Measurements from ENCODE around the gene FES.
"Not testable (repeated sequence)": the region's sequence is repeated elsewhere in the genome, so short reads cannot be mapped to it uniquely, and the experiment has no call there.

The FES gene

DNA sequence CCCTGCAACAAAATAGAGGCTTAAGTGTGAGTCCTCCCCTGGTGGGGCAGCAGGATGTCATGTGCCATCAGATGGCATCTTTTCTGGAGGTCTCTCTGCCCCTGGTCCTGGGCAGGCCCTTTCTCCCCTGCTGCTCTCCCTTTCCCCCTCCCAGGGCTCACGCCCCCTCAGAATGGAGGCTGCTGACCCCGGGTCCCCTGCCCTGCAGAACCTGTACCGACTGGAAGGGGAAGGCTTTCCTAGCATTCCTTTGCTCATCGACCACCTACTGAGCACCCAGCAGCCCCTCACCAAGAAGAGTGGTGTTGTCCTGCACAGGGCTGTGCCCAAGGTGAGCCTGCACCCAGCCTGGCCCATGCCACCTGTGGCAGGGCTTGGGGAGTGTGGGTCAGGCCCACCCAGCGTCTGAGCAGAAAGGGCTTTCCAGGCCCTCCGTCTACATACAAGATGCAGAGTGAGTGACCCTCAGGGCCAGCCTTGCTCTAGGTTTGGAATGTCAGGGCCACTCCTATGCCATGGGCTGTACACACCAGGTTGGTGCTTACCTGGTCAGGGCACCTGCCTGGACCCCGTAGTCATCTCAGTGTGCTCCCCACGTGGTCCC lies 7.1 kb downstream of the FES start:
- DNase-seq (ENCODE audit: low read depth): no peak

DNA sequence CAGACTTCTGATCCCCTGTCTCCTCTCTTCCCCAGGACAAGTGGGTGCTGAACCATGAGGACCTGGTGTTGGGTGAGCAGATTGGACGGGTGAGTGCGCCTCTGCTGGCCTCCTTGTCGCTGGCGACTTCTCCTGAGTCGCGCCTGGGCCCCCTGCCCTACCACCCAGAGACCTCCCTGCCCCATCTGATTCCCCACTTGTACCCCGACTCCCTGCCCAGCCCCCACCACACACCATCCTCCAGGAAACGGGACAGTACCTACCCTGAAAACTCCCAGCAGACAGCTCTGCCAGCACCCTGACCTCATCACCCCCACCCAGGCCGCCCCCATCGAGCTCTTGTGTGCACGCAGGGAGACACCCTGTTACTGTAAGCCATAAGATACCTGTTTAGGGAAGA lies 7.7 kb downstream of the FES start:
- no peak for DNase-seq (ENCODE audit: low read depth)

DNA sequence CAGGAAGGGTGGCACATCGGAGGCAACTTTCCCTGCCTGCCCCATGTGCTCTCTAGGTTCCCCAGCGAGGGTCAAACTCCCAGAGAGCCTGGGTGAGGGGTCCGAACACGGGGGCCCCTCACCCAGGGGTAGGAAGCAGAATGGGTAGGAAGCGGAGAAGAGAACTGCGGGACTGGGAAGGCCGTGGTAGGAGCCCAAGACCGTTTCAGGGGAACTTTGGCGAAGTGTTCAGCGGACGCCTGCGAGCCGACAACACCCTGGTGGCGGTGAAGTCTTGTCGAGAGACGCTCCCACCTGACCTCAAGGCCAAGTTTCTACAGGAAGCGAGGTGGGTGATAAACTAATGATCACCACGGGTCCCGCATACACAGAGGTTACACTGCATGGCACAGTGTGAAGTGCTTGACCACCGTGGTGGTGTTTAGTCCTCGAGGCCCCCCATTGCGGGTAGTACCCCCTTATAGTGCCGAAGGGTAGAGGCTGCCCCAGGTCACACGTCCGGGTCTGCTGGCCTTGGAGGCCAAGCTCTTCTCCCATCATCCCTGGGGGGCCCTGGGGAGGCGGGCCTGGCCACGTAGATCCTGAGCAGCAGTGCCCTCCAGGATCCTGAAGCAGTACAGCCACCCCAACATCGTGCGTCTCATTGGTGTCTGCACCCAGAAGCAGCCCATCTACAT lies 8.3 kb downstream of the FES start:
- no peak for DNase-seq (ENCODE audit: low read depth)

DNA sequence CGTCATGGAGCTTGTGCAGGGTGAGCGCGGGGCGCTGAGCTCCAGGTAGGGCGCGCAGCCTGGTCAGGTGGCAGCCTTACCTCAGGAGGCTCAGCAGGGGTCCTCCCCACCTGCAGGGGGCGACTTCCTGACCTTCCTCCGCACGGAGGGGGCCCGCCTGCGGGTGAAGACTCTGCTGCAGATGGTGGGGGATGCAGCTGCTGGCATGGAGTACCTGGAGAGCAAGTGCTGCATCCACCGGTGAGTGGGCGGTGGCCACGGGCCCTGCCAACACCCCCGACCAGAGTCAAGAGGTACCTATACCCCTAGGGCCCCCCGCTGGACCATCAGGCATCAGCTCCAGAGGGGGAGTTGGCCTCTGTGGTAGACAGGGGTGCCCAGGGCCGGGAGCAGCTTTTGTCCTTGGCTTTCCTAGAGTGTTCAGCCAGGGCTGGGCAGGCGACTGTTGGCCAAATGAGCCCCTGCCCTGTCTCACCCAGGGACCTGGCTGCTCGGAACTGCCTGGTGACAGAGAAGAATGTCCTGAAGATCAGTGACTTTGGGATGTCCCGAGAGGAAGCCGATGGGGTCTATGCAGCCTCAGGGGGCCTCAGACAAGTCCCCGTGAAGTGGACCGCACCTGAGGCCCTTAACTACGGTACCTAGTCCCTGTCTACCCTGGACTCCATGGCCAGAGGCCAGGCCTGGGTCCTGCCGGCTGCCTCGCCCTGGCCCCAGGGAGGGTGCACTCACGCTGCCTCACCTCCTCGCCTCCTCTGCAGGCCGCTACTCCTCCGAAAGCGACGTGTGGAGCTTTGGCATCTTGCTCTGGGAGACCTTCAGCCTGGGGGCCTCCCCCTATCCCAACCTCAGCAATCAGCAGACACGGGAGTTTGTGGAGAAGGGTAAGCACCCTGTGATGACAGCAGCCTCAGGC lies 9.1 kb downstream of the FES start:
- no peak for DNase-seq (ENCODE audit: low read depth)

DNA sequence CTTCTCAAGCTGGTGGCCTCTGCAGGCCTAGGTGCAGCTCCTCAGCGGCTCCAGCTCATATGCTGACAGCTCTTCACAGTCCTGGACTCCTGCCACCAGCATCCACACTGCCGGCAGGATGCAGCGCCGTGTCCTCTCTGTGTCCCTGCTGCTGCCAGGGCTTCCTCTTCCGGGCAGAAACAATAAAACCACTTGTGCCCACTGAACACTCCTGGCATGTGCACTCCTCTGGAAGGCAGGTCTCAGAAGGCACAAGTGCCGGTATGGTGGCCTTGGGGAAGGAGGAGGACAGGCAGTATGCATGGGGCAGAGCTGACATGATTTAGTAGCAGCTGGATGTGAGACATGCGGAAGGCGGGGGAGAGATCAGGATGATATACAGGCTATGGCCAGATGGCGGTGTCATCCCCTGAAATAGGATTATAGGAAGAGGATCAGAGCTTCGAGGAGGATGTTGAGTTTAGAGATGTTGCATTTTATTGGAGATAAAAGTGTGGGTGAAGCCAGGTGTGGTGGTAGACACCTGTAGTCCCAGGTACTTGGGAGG lies 11.3 kb downstream of the FES start:
- DNase-seq (ENCODE audit: low read depth): no peak

DNA sequence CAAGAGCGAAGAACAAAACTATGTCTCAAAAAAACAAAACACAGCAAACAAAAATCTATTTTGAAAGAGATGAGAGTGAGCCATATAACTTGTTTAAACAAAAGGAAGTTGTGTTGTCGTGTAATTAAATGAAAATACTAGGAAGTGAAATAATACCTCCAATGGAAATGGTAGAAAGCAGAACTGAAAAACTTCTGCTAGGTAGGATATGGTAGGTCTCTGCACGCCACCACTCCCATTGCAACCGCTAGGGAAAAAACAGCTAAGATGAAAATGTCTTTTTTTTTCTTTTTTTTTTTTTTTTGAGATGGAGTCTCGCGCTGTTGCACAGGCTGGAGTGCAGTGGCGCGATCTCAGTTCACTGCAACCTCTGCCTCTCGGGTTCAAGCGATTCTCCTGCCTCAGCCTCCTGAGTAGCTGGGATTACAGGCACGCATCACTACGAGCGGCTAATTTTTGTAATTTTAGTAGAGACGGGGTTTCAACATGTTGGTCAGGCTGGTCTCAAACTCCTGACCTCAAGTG lies 12.9 kb downstream of the FES start:
- not testable (repeated sequence) for DNase-seq (ENCODE audit: low read depth)

DNA sequence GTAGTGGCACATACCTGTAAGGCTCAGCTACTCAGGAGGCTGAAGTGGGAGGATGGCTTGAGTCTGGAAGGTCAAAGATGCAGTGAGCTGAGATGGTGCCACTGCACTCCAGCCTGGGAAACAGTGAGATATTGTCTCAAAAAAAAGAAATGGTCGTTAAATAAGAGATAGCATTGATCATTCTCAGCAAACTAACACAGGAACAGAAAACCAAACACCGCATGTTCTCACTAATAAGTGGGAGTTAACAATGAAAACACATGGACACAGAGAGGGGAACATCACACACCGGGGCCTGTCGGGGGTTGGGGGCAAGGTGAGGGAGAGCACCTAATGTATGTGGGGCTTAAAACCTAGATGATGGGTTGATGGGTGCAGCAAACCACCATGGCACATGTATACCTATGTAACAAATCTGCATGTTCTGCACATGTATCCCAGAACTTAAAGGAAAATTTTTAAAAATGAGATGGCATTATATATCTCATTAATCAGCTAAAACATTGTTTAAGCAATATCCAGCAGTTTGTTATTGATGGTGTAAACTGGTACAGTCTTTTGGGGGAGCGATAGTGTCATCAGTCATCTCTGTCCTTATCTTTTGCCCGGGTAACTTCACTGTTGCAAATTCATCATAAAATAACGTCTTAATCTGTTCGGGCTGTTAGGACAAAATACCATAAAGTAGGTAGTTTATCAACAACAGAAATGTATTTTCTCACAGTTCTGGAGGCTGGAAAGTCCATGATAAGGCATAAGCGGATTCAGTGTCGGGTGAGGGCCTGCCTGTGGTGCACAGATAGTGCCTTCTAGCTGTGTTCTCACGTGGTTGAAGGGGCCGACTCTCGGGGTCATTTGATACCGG lies 17.1 kb downstream of the FES start:
- no peak for DNase-seq (ENCODE audit: low read depth)

DNA sequence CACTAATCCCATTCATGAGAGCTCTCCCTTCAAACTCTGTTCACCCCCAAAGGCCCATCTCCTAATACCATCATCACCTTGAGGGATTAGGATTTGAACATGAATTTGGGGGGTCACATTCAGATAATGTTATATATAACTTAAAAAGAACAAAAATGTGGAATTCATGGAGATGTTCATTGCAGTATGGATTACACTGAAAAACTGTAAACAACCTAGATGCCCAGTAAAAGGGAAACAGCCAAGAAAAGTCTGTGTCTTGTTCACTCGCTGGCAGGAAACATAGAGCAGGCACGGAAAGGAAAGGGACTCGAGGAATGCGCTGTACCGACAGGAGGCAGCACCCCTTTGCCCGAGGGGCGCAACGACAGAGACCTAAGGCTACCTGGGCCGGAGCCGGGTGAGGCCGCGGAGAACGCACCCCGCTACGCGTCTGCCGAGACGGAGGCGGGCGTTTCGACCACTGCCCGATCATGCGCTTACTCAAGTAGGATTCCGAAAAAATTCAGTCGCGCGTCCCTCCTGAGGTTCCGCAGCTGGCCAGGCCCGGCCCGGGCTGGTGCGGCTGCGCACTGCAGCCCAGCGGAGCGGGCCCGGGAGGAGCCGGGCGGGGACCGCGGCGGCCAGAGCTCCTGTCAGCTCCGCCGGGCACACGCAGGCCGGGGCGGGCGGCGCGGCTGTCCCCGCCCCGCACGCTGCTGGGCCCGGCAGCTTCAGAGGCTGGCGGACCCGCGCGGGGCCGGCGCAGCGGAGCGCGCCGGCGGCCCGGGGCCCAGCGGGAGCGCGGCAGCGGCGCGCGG lies 17.9 kb downstream of the FES start:
- peak; percentile 41 for DNase-seq (ENCODE audit: low read depth)

DNA sequence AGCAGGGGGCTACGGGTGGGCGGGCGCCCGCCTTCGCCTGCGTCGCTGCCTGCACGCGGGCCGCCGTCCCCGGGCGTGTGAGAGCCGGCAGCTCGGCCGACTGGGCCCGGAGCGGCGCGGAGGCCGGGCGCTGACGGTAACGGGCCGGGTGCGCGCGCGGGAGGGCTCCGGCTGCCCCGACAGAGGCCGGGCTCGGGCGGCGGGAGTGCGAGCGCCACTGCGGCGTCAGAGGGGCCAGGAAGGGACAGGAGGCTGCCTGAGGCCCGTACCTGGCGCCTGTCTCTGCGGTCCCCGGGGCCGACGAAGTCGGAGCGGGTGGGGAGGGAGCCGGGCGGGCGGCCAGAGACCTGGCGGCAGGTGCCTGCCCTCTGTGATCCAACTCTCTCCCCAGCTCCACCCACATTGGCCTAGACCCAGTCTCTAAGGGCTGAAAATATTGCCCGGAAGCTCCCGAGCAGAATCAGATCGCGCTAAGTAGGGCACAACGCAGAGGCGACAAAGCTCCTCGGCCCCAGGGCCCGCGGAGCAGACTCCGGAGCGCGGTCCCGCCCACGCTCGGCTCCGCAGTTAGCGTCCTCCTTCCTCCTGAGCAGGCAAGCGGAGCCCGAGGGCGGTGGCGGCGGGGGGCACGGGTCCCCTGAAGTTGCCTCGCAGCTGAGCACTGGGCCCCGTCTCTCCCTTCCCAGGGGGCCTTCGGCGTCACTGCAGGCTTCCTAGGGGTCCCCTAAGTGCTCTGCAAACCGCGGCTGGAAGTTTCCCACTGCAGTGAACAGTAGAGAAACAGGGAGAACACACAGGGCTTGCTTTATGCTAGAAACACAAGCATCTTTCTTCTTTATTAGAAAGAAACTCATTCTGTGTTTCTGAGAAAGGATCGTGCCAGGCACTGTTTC lies 18.8 kb downstream of the FES start, which contains the start of gene MAN2A2:
Gene MAN2A2, plus strand, starts transcription at position 463 of the 893 bp plus-strand sequence. CDS start 906 bp downstream, outside the sequence.
- no peak for DNase-seq (ENCODE audit: low read depth)

DNA sequence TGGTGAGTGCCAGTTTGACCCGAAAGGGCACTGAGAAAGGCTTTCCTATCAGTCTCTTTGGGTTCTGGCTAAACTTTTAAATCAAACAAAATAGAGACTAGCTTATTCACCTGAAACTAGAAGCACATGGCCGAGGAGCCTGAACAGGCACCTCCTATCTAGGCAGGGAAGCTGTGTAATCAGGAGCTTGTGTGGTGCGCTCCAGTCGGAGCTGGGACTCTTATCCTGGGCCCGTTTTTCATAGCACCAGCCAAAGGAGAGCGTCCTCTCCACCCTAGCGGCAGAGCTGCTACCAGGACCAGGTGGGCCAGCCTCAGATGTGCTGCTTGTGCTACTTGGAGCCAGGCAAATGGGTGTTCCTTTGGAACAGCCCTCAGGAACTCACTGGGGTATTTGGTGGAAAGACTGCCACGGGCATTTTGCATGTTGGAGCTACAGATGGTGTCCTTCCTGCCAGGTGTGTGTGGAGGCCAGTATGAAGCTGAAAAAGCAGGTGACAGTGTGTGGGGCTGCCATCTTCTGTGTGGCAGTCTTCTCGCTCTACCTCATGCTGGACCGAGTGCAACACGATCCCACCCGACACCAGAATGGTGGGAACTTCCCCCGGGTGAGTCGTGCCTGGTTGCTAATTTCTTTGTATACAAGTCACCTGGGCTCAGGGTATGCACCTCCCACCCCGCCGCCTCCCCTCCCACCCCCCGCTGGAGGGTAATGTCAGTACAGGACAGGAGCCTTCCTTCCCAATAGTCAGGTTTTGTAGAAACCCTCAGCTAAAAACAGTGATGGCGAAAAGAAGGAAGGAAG lies 19.6 kb downstream of the FES start:
- DNase-seq (ENCODE audit: low read depth): no peak

DNA sequence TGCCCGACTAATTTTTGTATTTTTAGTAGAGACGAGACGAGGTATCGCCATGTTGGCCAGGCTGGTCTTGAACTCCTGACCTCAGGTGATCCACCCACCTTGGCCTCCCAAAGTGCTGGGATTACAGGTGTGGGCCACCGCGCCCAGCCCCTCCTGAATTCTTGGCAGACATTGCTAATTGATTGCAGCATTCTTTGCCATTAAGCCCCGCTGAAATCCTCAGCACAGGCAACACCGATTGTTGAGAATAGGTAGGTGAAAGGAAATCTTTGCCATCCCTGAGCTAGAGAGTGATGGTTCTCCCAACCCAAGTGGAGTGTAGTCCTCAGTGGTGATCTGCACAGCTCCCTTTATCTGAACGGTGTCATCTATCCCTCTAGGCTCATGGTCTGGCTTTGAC lies 20.4 kb downstream of the FES start:
- no peak for DNase-seq (ENCODE audit: low read depth)

DNA sequence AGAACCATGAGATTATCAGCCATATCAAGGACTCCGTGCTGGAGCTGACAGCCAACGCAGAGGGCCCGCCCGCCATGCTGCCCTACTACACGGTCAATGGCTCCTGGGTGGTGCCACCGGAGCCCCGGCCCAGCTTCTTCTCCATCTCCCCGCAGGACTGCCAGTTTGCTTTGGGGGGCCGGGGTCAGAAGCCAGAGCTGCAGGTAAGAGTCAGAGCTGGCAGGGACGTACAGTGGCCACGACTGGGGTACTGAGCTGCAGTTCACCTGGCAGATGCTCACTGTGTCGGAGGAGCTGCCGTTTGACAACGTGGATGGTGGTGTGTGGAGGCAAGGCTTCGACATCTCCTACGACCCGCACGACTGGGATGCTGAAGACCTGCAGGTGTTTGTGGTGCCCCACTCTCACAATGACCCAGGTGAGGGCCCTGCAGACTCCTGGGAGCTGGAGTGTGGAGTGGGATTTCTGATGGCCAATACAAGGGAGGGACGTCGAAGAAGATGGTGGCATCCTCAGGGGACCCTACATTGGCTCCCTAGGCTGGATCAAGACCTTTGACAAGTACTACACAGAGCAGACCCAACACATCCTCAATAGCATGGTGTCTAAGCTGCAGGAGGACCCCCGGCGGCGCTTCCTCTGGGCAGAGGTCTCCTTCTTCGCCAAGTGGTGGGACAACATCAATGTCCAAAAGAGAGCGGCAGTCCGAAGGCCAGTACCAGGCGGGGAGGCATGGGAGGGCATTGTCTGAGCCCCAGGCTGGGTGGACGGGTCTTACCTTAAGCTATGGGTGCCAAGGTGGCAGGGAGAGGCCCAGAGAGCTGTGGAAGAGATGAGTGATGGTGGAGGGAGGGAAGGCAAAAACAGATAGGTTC lies 21.2 kb downstream of the FES start:
- no peak for DNase-seq (ENCODE audit: low read depth)

DNA sequence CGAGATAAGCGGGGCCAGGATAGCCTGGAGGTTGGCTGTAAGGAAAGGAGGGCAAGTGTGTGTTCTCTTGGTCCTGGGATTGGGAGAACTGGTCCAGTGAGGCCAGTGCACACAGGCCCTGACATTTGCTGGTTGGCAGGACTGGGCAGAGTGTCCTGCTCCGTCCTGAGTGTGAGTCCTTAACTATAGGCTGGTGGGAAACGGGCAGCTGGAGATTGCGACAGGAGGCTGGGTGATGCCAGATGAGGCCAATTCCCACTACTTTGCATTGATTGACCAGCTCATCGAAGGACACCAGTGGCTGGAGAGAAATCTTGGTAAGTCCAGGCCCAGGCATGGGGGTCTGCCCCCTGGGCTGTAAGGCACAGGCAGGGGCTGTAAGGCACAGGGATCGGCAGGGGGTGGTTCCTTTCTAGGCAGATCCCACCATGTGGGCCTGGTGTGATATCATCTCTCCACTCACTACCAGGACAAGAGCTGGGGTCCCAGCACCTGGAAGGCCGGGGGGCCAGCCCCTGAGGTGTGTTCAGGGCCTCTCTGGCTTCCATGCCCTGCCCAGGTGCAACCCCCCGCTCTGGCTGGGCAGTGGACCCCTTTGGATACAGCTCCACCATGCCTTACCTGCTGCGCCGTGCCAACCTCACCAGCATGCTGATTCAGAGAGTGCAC lies 22.0 kb downstream of the FES start:
- DNase-seq (ENCODE audit: low read depth): no peak

DNA sequence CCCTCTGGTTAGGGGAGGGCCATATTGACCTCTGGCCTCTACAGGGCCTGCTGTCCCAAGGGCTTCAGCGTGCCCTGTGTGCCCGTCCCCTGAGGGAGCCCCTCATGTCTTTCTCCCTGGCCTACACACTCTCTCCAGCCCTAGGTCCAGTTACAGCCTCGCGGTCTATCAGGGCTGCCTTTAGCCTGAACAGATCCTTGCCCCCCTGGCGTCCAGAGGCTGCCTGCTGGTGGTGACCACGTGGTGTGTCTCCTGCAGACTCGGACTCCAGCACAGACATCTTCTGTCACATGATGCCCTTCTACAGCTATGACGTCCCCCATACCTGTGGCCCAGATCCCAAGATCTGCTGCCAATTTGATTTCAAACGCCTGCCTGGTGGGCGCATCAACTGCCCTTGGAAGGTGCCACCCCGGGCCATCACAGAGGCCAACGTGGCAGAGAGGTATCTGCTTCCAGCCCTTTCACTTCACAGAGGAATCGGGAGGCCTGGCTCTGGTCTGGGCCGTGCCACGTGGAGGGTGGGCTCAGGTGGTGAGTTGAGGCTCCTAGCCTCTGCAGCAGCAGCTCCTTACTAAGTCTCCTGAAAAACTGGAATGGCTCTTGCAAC lies 22.9 kb downstream of the FES start:
- DNase-seq (ENCODE audit: low read depth): no peak

DNA sequence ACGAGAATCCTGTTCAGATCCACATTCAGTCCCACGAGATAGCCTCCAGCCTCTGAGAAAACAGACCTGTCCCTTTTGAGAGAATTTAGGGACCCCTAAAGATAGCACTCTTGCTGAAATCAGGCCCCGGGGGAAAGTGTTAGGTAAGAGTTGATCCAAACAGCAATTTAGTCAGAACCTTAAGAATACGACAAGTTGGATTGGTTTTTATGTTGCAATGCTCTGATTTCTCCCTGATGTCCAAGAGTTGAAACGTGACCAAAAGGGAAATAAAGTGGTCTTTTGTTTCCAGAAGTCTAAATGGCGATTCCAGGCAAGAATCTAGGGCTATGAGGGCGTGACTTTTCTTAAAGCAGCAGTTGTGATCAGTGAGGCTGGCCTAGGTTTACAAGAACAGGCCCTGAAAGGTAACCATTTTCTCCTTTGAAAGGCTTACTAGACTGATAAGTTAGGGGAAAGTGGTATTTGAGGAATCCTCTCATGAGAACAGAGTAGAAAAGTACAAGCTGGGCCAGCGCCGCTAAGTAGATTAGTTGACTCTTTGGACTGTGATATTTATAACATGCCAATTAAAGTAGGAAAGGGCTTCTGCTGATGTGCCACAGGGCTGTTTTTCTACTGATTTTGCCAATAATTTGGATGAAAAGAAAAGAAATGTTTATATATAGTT lies 23.7 kb downstream of the FES start:
- DNase-seq (ENCODE audit: low read depth): no peak

DNA sequence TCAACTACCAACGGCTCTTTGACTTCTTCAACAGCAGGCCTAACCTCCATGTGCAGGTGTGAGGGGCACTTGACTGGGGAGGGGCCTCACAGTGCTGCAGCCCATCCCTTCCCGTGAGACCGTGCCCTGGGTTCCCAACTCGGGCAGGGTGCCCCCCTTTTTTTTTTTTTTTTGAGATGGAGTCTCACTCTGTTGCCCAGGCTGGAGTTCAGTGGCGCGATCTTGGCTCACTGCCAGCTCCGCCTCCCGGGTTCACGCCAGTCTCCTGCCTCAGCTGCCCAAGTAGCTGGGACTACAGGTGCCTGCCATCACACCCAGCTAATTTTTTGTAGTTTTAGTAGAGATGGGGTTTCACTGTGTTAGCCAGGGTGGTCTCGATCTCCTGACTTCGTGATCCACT lies 25.1 kb downstream of the FES start:
- not testable (repeated sequence) for DNase-seq (ENCODE audit: low read depth)
